A673 (cell line): ENCODE results near the gene TMEM18. TPM values are rescaled to one million over a fixed set of nuclear protein-coding genes. Genes with fewer than 3 reads are reported as not detected.

Experiments
- BruUV-seq: library from RNA; stranded (reverse); fragments of 400-500 nt; replicated peaks from 2 replicates; lab custom pipeline; 2021; lab: Mats Ljungman, UMichigan
- CTCF ChIA-PET: fragments of 300-600 bp; sonication (Branson Sonifier 250); formaldehyde crosslinking; loops from one replicate; lab custom pipeline; 2022; ENCODE audit warnings: antibody characterized with exemption; lab: Charles Lee
- POLR2A ChIA-PET: fragments of 300-600 bp; sonication (Branson Sonifier 250); formaldehyde crosslinking; loops from one replicate; lab custom pipeline; 2022; ENCODE audit warnings: antibody characterized with exemption; ENCODE audit not compliant: low non-redundant PET; lab: Charles Lee
- DNase-seq: peaks from one replicate; pipeline ENCODE4 v3.0.0-alpha.2; 2015; ENCODE audit warnings: low spot score
- H3K27ac ChIP-seq: fragments of 200-600 bp; sonication (generic); 2 replicates; pipeline ENCODE4 v1.5.1; 2016; ENCODE audit warnings: mixed run types, low read depth, mild to moderate bottlenecking, mixed read lengths, antibody characterized with exemption, low read length; ENCODE audit not compliant: poor library complexity, severe bottlenecking
- H3K27me3 ChIP-seq: fragments of 200-600 bp; sonication (generic); replicated peaks from 2 replicates; pipeline ENCODE4 v1.6.1; 2017; ENCODE audit warnings: mixed run types, low read depth, mild to moderate bottlenecking, mixed read lengths, antibody characterized with exemption, low read length; ENCODE audit not compliant: insufficient read depth, poor library complexity
- H3K36me3 ChIP-seq: fragments of 200-600 bp; sonication (generic); 2 replicates; pipeline ENCODE4 v1.6.1; 2016; ENCODE audit warnings: mixed run types, mild to moderate bottlenecking, mixed read lengths, antibody characterized with exemption, low read length; ENCODE audit not compliant: insufficient read depth, poor library complexity, severe bottlenecking
- H3K4me1 ChIP-seq: fragments of 200-600 bp; sonication (generic); 2 replicates; pipeline ENCODE4 v1.6.1; 2017; ENCODE audit warnings: mixed run types, mild to moderate bottlenecking, mixed read lengths, antibody characterized with exemption, low read length; ENCODE audit not compliant: insufficient read depth, poor library complexity, severe bottlenecking
- H3K4me3 ChIP-seq: fragments of 200-600 bp; sonication (generic); 2 replicates; pipeline ENCODE4 v1.5.1; 2016; ENCODE audit warnings: low read depth, mixed run types, mild to moderate bottlenecking, mixed read lengths, low read length; ENCODE audit not compliant: poor library complexity, severe bottlenecking
- H3K9me3 ChIP-seq: fragments of 200-600 bp; sonication (generic); 2 replicates; pipeline ENCODE4 v1.6.1; 2016; ENCODE audit warnings: mixed run types, low read depth, mild to moderate bottlenecking, mixed read lengths, antibody characterized with exemption, low read length; ENCODE audit not compliant: poor library complexity, severe bottlenecking
- EZH2 ChIP-seq: fragments of 200-600 bp; sonication (generic); IDR thresholded peaks from 2 replicates; pipeline ENCODE4 v1.6.1; 2017; ENCODE audit warnings: borderline replicate concordance, low read depth, mild to moderate bottlenecking, mixed read lengths, antibody characterized with exemption, low read length; ENCODE audit not compliant: poor library complexity, severe bottlenecking
- intact Hi-C: fragments of 100-400 bp; cut with micrococcal nuclease; formaldehyde crosslinking; loops from one replicate; pipeline ENCODE4 v1.10.0; 2022; ENCODE audit not compliant: unreplicated experiment
- total RNA-seq: library from RNA; stranded (reverse); gene quantifications from 2 replicates; pipeline ENCODE4 v1.2.3, GENCODE V29; 2021
- TF ChIP-seq, protein P1 (sequence below): fragments of 300-800, 200-600 bp; sonication (generic); conservative IDR thresholded peaks from 2 replicates; pipeline ENCODE4 v1.5.1; 2017; ENCODE audit warnings: low read depth, mild to moderate bottlenecking, antibody characterized with exemption, low read length, moderate library complexity, mixed read lengths

The TMEM18 gene
- total RNA-seq, 1 experiment from 2014 or later: 29.0 TPM

DNA sequence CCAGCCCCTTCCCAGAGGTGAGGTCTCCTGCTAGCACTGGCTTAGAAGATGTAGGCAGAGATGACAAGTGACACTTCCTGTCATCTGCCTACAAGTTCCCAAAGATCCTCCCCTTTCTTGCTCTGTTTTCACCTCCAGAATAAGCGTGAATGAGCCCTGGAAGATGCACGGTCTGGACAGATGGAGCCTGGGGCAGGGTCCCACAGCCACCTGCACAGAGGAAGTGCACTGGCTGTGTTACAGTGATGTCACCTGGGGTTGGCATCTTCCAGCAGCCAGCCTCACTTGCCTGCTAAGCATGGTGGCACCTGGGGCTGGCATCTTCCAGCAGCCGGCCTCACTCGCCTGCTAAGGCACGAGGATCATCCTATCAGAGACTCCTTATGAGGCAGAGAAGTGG lies 32.3 kb downstream of the TMEM18 start:
- Histone ChIP-seq H3K4me1 (no peaks in the 10 kb centered on the region), H3K4me3 (no peak overlapping the region), H3K27me3 (peaks cover 26% of the 10 kb centered on the region), H3K27ac (no peak overlapping the region), H3K9me3 (no peaks in the 10 kb centered on the region), H3K36me3 (no peaks in the 10 kb centered on the region)
- TF ChIP-seq EZH2: no peak
- no peak for DNase-seq
- intact Hi-C loops: no loop called here
- no TSS peak for BruUV-seq
- POLR2A ChIA-PET: no interaction called here
- CTCF ChIA-PET: no interaction called here

DNA sequence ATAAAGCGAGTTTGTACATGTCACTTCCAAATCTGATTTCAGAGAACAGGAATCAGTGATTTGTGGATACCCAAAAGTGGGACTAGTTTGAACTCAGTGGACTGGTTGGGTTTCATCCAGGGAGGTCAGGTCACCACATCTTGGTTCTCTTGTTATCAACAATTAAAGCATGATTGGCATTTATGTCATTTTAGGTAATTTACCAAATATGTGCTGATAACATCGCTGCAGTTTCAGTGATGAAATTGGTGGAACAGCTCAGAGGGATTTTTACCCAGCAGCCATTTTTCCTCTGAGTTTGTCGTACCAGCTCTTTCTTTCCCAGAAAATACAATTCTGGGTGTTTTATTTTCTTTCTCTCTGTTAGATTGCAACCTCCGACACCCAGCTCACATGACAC lies 33.4 kb downstream of the TMEM18 start:
- POLR2A ChIA-PET: no interaction called here
- intact Hi-C loops: no loop called here
- Histone ChIP-seq H3K4me1 (no peaks in the 10 kb centered on the region), H3K36me3 (no peaks in the 10 kb centered on the region), H3K4me3 (no peak overlapping the region), H3K9me3 (no peaks in the 10 kb centered on the region), H3K27me3 (peaks cover 26% of the 10 kb centered on the region), H3K27ac (no peak overlapping the region)
- CTCF ChIA-PET: no interaction called here
- no TSS peak for BruUV-seq
- TF ChIP-seq, protein P1, sequence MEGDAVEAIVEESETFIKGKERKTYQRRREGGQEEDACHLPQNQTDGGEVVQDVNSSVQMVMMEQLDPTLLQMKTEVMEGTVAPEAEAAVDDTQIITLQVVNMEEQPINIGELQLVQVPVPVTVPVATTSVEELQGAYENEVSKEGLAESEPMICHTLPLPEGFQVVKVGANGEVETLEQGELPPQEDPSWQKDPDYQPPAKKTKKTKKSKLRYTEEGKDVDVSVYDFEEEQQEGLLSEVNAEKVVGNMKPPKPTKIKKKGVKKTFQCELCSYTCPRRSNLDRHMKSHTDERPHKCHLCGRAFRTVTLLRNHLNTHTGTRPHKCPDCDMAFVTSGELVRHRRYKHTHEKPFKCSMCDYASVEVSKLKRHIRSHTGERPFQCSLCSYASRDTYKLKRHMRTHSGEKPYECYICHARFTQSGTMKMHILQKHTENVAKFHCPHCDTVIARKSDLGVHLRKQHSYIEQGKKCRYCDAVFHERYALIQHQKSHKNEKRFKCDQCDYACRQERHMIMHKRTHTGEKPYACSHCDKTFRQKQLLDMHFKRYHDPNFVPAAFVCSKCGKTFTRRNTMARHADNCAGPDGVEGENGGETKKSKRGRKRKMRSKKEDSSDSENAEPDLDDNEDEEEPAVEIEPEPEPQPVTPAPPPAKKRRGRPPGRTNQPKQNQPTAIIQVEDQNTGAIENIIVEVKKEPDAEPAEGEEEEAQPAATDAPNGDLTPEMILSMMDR: no peak
- TF ChIP-seq EZH2: no peak
- no peak for DNase-seq

DNA sequence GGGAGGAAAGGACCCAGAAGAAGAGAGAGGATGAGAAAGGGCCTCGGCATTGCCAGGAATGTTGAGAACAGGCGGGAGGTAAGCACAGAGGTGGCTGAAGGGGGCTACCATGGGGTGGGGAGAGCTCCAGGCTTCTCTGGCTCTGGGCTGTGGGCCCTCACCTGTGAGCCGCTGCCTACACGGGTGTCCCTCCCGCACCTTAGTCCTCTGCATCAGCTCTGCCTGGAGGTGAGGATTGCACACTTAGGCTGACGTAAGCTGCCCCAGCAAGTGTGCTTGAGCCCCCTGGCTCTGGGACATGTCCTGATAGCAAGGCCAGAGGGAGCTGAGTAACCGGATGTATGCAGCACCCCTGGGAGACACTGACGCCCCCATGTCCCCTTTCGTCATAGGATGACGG lies 33.9 kb downstream of the TMEM18 start:
- POLR2A ChIA-PET: no interaction called here
- H3K27ac ChIP-seq: no peak overlapping the region
- H3K27me3 ChIP-seq: peaks cover 26% of the 10 kb centered on the region
- no peaks in the 10 kb centered on the region for H3K4me1 ChIP-seq
- TF ChIP-seq, protein P1: no peak
- TF ChIP-seq EZH2: no peak
- no peaks in the 10 kb centered on the region for H3K9me3 ChIP-seq
- BruUV-seq: no TSS peak
- H3K36me3 ChIP-seq: no peaks in the 10 kb centered on the region
- intact Hi-C loops: no loop called here
- CTCF ChIA-PET: no interaction called here
- H3K4me3 ChIP-seq: no peak overlapping the region
- no peak for DNase-seq
